Keratinocyte (primary cell): ENCODE data around the gene KIDINS220. TPM values are rescaled to one million over a fixed set of nuclear protein-coding genes. Genes with fewer than 3 reads are reported as not detected.

ENCODE experiments used
- DNase-seq: peaks from one replicate; pipeline ENCODE4 v3.0.0-alpha.2; 2011; ENCODE audit warnings: low read depth, missing footprints, low spot score
- FAIRE-seq: peaks from 2 replicates; lab custom pipeline; 2011; peaks lifted over from hg19 to GRCh38; lab: Jason Lieb, UNC
- H2AFZ ChIP-seq: 2 replicates; pipeline ENCODE4 v1.6.0; 2012; ENCODE audit warnings: low read length, control low read depth, inconsistent platforms; ENCODE audit not compliant: control insufficient read depth
- H3K27ac ChIP-seq: 2 replicates; pipeline ENCODE4 v1.5.1; 2011; ENCODE audit warnings: low read length; ENCODE audit not compliant: control insufficient read depth, insufficient read depth
- H3K27me3 ChIP-seq: 3 replicates; pipeline ENCODE4 v1.6.0; 2011; ENCODE audit warnings: low read length; ENCODE audit not compliant: control insufficient read depth, insufficient read depth; ENCODE audit errors: extremely low read depth
- H3K36me3 ChIP-seq, 2 experiments: 2 replicates in 1 of 2; 3 replicates in 1 of 2; pipeline ENCODE4 v1.5.1; 2011; ENCODE audit warnings: low read length in 2 of 2, mild to moderate bottlenecking in 1 of 2; ENCODE audit not compliant: control insufficient read depth in 2 of 2, insufficient read depth in 2 of 2; ENCODE audit errors: extremely low read depth in 1 of 2
- H3K4me1 ChIP-seq: 3 replicates; pipeline ENCODE4 v1.5.1; 2011; ENCODE audit warnings: low read length; ENCODE audit not compliant: control insufficient read depth, insufficient read depth; ENCODE audit errors: extremely low read depth
- H3K4me2 ChIP-seq: 3 replicates; pipeline ENCODE4 v1.6.0; 2011; ENCODE audit warnings: low read depth, low read length; ENCODE audit not compliant: control insufficient read depth, insufficient read depth; ENCODE audit errors: extremely low read depth
- H3K4me3 ChIP-seq, 3 experiments: fragments of 200-600 bp in 1 of 3; sonication (generic) in 1 of 3; 2 replicates in 2 of 3; 3 replicates in 1 of 3; pipeline ENCODE4 v1.5.1; 2011 to 2016; ENCODE audit warnings: low read length in 3 of 3, mild to moderate bottlenecking in 3 of 3, control low read depth in 2 of 3, inconsistent platforms in 1 of 3, low read depth in 1 of 3, mixed read lengths in 1 of 3, mixed run types in 1 of 3, moderate library complexity in 1 of 3; ENCODE audit not compliant: control insufficient read depth in 2 of 3, insufficient read depth in 2 of 3; ENCODE audit errors: extremely low read depth in 1 of 3
- H3K79me2 ChIP-seq: 2 replicates; pipeline ENCODE4 v1.6.0; 2012; ENCODE audit warnings: low read length; ENCODE audit not compliant: control insufficient read depth, insufficient read depth
- H3K9ac ChIP-seq: 3 replicates; pipeline ENCODE4 v1.6.0; 2011; ENCODE audit warnings: low read length; ENCODE audit not compliant: control insufficient read depth, insufficient read depth; ENCODE audit errors: extremely low read depth
- H3K9me1 ChIP-seq: 3 replicates; pipeline ENCODE4 v1.6.0; 2011; ENCODE audit warnings: low read length; ENCODE audit not compliant: control insufficient read depth, insufficient read depth; ENCODE audit errors: extremely low read depth
- H3K9me3 ChIP-seq: 2 replicates; pipeline ENCODE4 v1.5.1; 2012; ENCODE audit warnings: low read depth, low read length; ENCODE audit not compliant: control insufficient read depth
- H4K20me1 ChIP-seq: 3 replicates; pipeline ENCODE4 v1.6.0; 2011; ENCODE audit warnings: low read length; ENCODE audit not compliant: control insufficient read depth, insufficient read depth; ENCODE audit errors: extremely low read depth
- CTCF ChIP-seq, 3 experiments: IDR thresholded peaks in 1 of 3; conservative IDR thresholded peaks in 1 of 3; optimal IDR thresholded peaks in 1 of 3; 2 replicates in 2 of 3; 3 replicates in 1 of 3; pipeline versions ENCODE3 to v1.5.1; 2011; ENCODE audit warnings: low read length in 3 of 3, mild to moderate bottlenecking in 3 of 3, moderate library complexity in 2 of 3, control low read depth in 1 of 3, inconsistent platforms in 1 of 3; ENCODE audit not compliant: insufficient read depth in 2 of 3; ENCODE audit errors: extremely low read depth in 1 of 3
- EZH2 ChIP-seq: IDR thresholded peaks from one replicate; pipeline ENCODE4 v1.6.1; 2012; ENCODE audit warnings: inconsistent platforms, mild to moderate bottlenecking, low read length, moderate library complexity
- dilution Hi-C: fragments of 300-500 bp; cut with MboI; formaldehyde crosslinking; loops from one replicate; pipeline ENCODE4 v1.7.0; 2020; ENCODE audit warnings: low sequenced_read_pairs; ENCODE audit not compliant: extremely low pct_ligation_motif_present
- polyA plus RNA-seq, 5 experiments: library from polyadenylated mRNA; depleted of rRNA in 3 of 5; stranded (reverse) in 3 of 5; stranded (forward) in 1 of 5; unstranded in 1 of 5; fragments of >200 nt; gene quantifications; 1 replicate in 1 of 5; 2 replicates in 3 of 5; 3 replicates in 1 of 5; pipeline versions ENCODE4 v1.2.1 to v1.2.3, GENCODE V29; 2011 to 2012; ENCODE audit warnings: missing spikeins in 2 of 5, low read depth in 1 of 5, low replicate concordance in 1 of 5

The KIDINS220 gene
- polyA plus RNA-seq, 1 donor (not counting 4 experiments of a cell fraction or from before 2014, with no cell fraction given), result 28.8 TPM

- FAIRE-seq (no peak), DNase-seq (no peak)
- Histone ChIP-seq H3K9me1 (peaks cover 2% of the 10 kb centered on the region), H3K4me3 (no peak overlapping the region), H3K9ac (no peak overlapping the region), H3K27ac (no peak overlapping the region), H4K20me1 (no peaks in the 10 kb centered on the region), H3K79me2 (no peaks in the 10 kb centered on the region), H3K4me1 (peaks cover 12% of the 10 kb centered on the region), H3K27me3 (no peaks in the 10 kb centered on the region), H3K4me2 (no peak overlapping the region), H3K9me3 (no peaks in the 10 kb centered on the region), H3K36me3 (no peaks in the 10 kb centered on the region), H2AFZ (no peak overlapping the region)
- TF ChIP-seq CTCF (optimal IDR thresholded peaks at IDR 0.05 in 1 of 3, IDR thresholded peaks at IDR 0.05 in 1 of 3, conservative IDR thresholded peaks at IDR 0.05 in 1 of 3; ENCODE audit: extremely low read depth in 1 of 3, insufficient read depth in 2 of 3, low read length in 3 of 3), result no peak
- no peak for TF ChIP-seq EZH2
- dilution Hi-C loops, result no loop called here
These were observed 10.0 kb upstream of the KIDINS220 start for GRCh38 chr2:8847400-8847799.

- Histone ChIP-seq H2AFZ (no peak overlapping the region), H3K79me2 (peaks cover 1% of the 10 kb centered on the region), H3K4me2 (no peak overlapping the region), H3K27me3 (no peaks in the 10 kb centered on the region), H3K4me3 (no peak overlapping the region), H4K20me1 (no peaks in the 10 kb centered on the region), H3K9ac (no peak overlapping the region), H3K9me3 (no peaks in the 10 kb centered on the region), H3K9me1 (peaks cover 2% of the 10 kb centered on the region), H3K4me1 (peaks cover 2% of the 10 kb centered on the region), H3K36me3 (no peaks in the 10 kb centered on the region), H3K27ac (no peak overlapping the region)
- TF ChIP-seq EZH2, result no peak
- TF ChIP-seq CTCF (optimal IDR thresholded peaks at IDR 0.05 in 1 of 3, IDR thresholded peaks at IDR 0.05 in 1 of 3, conservative IDR thresholded peaks at IDR 0.05 in 1 of 3; ENCODE audit: extremely low read depth in 1 of 3, insufficient read depth in 2 of 3, low read length in 3 of 3), result no peak
- FAIRE-seq, result no peak
- dilution Hi-C loops, result no loop called here
- DNase-seq, result no peak
These were observed 4.5 kb upstream of the KIDINS220 start for GRCh38 chr2:8841932-8842331.
